HEK293 (cell line): ENCODE results near the gene CCDC14.

Experiments used
- KLF9 ChIP-seq: fragments of 450-650 bp; formaldehyde crosslinking; IDR thresholded peaks from 2 replicates; pipeline ENCODE4 v1.5.1; 2016; ENCODE audit warnings: missing biosample characterization, missing genetic modification characterization, low read depth
- OSR2 ChIP-seq: fragments of 450-650 bp; formaldehyde crosslinking; IDR thresholded peaks from 2 replicates; pipeline ENCODE4 v1.5.1; 2016; ENCODE audit warnings: missing biosample characterization, missing genetic modification characterization
- PRDM10 ChIP-seq: fragments of 450-650 bp; formaldehyde crosslinking; IDR thresholded peaks from 2 replicates; pipeline ENCODE4 v1.5.1; 2016; ENCODE audit warnings: missing biosample characterization, missing genetic modification characterization
- ZBTB1 ChIP-seq: fragments of 450-650 bp; formaldehyde crosslinking; IDR thresholded peaks from 2 replicates; pipeline ENCODE4 v1.5.1; 2016; ENCODE audit warnings: missing biosample characterization, missing genetic modification characterization
- ZNF76 ChIP-seq: fragments of 450-650 bp; formaldehyde crosslinking; IDR thresholded peaks from 2 replicates; pipeline ENCODE4; 2016; ENCODE audit warnings: low read depth, missing biosample characterization, missing genetic modification characterization, borderline replicate concordance
- ZSCAN18 ChIP-seq: fragments of 450-650 bp; formaldehyde crosslinking; IDR thresholded peaks from 2 replicates; pipeline ENCODE4 v1.5.1; 2016; ENCODE audit warnings: missing biosample characterization, missing genetic modification characterization
- TF ChIP-seq, protein P1 (sequence below): fragments of 450-650 bp; formaldehyde crosslinking; IDR thresholded peaks from 2 replicates; pipeline ENCODE4 v1.5.1; 2016; ENCODE audit warnings: missing biosample characterization, missing genetic modification characterization

DNA sequence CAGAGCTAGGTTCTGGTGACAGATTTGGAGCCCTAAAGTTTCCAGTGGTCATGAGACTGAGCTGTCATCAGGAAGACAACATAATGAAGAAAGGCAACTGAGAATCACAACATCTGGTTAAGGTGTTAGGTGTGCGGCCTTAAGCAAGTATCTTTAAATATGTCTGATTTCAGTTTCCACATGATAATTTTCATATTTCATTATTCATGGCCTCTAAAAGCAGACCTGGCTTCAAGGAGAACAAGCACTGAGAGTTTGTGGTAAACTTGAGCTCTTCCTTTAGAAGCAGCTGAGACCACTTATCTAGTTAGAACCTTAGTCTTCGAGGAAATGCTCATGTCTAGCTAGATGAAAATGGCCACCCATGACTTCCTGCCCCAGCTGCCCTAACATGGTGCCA, 51.2 kb downstream of the CCDC14 start:
- TF ChIP-seq ZSCAN18 (no peak), ZNF76 (no peak), ZBTB1 (tag by site-specific recombination) (no peak), PRDM10 (tag by site-specific recombination) (no peak), KLF9 (tag by site-specific recombination) (no peak), OSR2 (tag by site-specific recombination) (no peak)
- TF ChIP-seq, protein P1, sequence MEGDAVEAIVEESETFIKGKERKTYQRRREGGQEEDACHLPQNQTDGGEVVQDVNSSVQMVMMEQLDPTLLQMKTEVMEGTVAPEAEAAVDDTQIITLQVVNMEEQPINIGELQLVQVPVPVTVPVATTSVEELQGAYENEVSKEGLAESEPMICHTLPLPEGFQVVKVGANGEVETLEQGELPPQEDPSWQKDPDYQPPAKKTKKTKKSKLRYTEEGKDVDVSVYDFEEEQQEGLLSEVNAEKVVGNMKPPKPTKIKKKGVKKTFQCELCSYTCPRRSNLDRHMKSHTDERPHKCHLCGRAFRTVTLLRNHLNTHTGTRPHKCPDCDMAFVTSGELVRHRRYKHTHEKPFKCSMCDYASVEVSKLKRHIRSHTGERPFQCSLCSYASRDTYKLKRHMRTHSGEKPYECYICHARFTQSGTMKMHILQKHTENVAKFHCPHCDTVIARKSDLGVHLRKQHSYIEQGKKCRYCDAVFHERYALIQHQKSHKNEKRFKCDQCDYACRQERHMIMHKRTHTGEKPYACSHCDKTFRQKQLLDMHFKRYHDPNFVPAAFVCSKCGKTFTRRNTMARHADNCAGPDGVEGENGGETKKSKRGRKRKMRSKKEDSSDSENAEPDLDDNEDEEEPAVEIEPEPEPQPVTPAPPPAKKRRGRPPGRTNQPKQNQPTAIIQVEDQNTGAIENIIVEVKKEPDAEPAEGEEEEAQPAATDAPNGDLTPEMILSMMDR (tag by site-specific recombination): no peak
